Jurkat, Clone E6-1 (cell line): ENCODE results near the gene TECTA.

ENCODE experiments used
- DNase-seq: peaks from one replicate; pipeline ENCODE4 v3.0.0-alpha.2; 2011; ENCODE audit warnings: low read depth, low spot score
- H3K4me3 ChIP-seq: 2 replicates; pipeline ENCODE4 v1.5.1; 2011; ENCODE audit warnings: mild to moderate bottlenecking, low read length, control low read depth, moderate library complexity

The TECTA gene

GRCh38 chr11:121082670-121083069 lies 18.4 kb upstream of the TECTA start:
- H3K4me3 ChIP-seq: no peak overlapping the region
- no peak for DNase-seq

DNA sequence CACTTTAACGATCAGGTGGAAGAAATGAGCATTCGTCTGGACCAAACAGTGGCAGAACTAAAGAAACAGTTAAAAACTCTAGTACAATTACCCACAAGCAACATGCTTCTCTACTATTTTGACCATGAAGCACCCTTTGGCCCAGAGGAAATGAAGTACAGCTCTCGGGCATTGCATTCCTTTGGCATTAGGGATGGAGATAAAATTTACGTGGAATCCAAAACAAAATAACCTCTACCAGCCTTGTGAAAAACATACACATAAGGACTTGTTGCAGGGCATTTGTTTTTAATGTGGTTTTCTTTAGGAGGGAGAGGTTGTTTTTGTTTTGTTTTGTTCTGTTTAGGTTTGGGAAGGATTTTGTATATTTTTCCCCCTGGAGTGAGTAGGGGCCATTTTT lies 14.2 kb upstream of the TECTA start:
- no peak for DNase-seq
- H3K4me3 ChIP-seq: no peak overlapping the region

- no peak for DNase-seq
- no peak overlapping the region for H3K4me3 ChIP-seq
Observed at GRCh38 chr11:121089566-121089965, 11.5 kb upstream of the TECTA start.

DNA sequence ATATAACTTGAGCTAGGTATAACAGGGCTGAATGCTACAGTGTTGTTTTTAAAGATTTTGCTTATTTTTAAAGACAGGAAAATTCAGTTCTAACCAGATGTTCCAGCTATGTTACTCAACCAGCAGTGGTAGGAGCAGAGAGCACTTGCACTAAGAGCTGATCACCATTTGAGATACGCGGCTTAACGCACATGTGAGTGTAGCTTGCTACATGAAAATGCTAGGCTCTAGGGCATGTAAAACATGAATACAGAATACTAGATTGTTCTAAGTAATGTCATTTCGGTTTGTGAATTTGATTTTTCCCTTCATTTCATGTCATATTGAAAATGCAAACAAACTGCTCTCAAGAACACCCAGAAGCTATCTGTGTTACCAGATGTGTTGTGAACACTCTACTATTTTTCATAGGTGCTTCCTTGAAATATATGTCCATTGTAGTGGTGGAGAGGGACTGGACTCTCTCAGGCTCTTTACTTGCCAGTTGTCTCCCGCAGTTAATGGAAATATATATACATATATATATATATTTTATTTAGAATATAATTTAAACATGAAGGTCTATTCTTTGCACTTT lies 10.8 kb upstream of the TECTA start:
- no peak overlapping the region for H3K4me3 ChIP-seq
- DNase-seq: no peak

GRCh38 chr11:121091492-121092152 lies 9.4 kb upstream of the TECTA start:
- H3K4me3 ChIP-seq: no peak overlapping the region
- DNase-seq: no peak

GRCh38 chr11:121095561-121095960 lies 5.5 kb upstream of the TECTA start:
- H3K4me3 ChIP-seq: no peak overlapping the region
- no peak for DNase-seq

DNA sequence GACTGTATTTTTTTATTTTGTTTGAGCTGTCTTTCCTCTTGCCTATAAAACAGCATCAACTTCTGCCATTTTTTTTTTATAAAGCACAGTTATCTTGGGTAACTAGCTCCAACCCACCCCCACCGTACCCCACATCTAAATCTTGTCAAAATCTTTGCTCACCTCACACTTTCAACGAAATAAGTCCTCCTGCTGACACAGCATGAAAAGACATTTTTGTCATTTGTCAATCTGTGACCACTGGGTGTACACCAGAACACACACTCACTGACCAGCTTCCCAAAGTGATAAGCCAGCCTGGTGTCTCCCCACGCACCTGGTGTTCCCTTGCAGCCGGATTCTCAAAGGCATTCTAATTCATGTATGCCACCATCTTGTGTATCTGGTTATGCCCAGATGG lies 1.7 kb upstream of the TECTA start:
- DNase-seq: no peak
- no peak overlapping the region for H3K4me3 ChIP-seq

GRCh38 chr11:121099885-121100284 lies 1.2 kb upstream of the TECTA start:
- no peak overlapping the region for H3K4me3 ChIP-seq
- DNase-seq: no peak

DNA sequence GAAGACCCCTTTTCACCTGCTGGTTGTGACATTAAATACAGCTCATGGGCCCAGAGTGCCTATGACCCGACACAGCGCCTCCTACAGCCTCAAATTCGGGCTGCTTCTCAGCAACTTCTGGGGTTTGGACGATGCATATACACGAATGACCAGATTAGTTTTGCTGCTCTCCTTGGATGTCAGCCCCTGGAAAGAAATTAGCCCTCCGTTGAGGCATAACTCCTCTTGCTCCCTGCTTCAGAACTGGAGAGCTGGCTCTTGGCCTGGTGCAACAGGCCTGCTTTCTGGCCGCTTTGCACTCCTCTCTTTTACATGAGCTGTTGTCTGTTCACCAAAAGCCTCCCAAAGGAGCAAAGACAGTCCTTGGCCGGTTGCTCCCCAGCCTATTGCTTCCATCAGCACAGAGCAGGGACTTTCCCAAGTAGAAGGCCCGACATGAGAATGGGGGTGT lies 3.3 kb downstream of the TECTA start:
- H3K4me3 ChIP-seq: no peak overlapping the region
- DNase-seq: no peak

DNA sequence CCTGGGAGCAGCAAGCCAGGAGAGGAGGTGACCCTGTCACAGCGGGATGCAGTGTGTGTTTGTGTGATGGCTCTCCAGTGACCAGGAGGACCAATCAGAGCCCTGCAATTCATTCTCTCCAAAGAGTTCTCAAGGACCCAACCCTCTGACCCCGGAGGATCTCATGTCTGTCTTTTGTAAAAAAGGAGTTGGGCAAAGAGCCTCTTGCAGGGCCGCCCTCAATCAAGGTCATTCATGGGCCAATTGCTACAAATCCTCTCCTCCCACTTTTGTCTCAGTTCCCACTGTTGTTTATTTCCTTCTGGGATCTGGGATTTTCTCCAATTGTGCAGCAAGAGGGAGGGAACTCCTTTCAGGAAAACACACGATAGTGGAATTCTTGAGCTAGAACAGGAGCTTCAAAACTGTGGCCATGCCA lies 4.0 kb downstream of the TECTA start:
- no peak overlapping the region for H3K4me3 ChIP-seq
- no peak for DNase-seq

DNA sequence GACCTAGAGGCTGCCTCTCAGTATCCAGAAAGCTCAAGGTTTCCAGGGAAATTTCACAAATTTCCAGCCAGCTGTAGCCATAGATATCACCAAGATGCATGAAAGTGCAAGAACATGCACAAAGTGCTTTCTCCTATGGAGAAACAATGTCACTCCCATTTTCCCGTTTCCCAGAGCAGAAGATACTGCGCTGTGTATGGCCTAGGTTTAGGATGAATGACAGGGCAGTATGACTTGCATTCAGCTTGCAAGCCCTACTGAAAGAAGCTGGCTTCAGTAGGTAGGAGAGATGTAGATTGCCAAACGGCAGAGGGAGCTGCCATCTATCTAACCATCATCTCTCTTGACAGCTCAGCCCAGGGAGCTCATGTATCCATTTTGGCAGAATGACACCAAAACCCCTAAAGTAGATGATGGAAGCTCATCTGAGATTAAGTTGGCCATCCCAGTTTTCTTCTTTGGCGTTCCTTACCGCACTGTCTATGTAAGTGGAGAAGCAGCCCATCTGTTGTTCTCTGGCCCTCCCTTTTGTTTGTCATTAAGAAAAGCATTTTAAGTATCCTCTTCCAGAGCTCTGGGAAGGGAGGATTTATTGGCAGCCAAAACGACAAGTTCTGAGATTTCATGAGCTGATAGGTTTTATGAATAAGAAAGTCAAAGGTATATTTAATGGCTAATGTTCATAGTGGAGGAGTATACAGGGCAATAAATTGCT lies 4.6 kb downstream of the TECTA start:
- no peak overlapping the region for H3K4me3 ChIP-seq
- DNase-seq: no peak

DNA sequence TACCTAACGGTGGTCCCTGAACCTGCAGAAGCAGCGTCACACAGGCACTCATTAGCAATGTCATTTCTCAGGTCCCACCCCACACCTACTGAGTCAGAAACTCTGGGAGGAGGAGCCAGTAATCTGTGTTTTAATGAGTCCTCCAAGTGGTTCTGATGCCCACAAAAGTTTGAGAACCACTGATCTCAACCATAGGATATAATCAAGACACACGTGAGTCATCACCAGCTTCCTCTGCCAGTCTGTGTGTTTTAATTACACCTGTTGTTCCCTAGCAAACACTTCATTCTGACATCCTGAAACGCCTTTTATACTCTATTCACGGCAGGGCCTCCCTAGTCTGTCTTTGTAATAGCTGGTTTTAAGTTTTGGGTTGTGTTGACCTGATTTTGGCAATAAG lies 5.8 kb downstream of the TECTA start:
- DNase-seq: no peak
- no peak overlapping the region for H3K4me3 ChIP-seq

DNA sequence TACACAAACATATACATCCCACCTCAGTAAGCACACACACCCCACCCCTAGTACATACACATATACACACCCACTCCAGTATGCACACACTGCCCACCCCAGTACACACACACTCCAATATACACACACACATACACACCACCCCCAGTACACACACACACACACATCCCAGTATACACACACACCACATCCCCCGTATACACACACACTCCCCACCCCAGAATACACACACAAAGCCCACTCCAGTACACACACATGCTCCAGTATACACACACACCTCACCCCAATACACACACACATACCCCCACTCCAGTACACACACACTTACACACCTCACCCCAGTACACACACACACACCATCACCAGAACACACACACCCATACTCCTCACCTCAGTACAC lies 7.4 kb downstream of the TECTA start:
- H3K4me3 ChIP-seq: no peak overlapping the region
- DNase-seq: no peak

DNA sequence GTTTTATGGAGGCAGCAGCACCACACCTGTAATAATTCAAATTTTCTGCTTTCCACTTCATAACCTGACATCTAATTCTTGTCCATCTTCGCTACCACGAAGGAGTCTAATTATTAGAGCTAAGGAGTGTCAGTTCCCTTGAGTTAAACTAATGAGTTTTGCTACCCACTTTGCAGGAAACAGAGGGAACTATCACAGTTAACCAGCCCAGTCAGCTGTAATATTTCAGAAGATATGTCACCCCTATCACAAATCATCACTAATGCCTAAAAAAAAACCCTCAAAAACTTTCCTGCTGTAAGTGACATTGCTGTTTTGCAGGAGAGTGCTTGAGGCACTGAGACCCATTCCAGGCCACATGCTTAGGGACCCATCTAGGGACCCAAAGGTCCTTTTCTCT lies 8.4 kb downstream of the TECTA start:
- no peak for DNase-seq
- no peak overlapping the region for H3K4me3 ChIP-seq

- no peak overlapping the region for H3K4me3 ChIP-seq
- DNase-seq: no peak
Observed at GRCh38 chr11:121109916-121110586, 9.0 kb downstream of the TECTA start.

- no peak for DNase-seq
Observed at GRCh38 chr11:121110871-121111724, 10.1 kb downstream of the TECTA start.

DNA sequence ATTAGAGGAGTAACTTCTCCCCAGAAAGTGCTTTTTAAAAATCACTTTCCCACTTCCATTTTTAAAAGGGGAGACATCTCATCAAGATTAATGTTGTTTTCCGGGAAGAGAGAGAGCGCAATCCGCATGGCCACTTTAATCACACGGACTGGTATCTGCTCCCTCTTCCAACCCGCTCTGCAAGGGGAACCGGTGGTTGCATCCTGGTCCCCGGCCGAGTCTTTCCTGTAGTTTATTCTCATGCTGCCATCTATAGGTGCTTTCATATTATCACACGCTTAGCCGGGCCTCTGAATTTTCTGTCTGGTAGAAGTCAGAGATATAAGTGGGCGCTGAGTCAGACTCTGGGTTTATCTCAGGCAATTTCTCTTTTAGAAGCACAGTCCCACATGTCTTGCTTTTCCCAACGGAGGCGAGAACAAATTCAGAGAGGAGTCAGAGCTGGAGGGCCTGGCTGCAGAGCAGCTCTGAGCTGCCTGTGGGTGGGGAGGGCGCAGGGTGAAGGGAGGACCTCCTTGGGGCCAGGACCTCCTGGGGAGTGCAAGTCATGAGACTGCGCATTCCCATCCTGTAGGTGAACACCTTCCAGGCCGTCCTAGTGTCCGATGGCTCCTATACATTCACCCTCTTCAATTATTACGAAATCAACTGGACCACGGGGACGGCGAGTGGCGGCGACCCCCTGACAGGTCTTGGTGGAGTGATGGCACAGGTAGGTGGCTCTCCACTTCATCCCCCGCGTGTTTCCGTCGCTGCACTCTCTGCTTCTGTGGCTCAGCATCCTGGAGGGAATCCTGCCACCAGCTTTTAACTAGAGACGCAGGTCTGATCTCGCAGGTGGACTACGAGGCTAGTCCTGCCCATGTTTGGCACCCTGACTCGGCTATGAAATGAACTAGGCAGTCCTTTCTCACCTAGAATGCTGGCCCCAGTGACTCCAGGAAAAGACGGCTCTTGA lies 11.7 kb downstream of the TECTA start:
- DNase-seq: peak; percentile 30
- no peak overlapping the region for H3K4me3 ChIP-seq

More at GRCh38 chr11:121110871-121111724, 10.1 kb downstream of the TECTA start:
- H3K4me3 ChIP-seq: no peak overlapping the region

DNA sequence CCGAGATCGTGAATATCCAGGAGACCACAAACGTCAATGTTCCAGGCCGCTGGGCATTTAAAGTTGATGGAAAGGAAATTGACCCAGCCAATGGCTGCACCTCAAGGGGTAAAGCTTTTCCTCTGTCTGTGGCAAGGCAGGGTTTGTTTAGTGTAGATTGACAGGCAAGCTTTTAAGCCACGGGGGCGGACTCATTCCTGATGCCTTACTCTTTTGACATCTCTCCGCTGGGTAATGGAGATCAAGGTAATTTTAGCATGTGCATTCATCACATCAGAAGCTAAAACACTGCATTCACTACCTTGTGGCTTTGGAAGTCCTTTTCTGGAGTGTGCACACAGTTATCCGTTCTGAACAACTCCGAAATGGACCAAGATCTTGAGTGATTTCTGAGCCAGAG lies 12.6 kb downstream of the TECTA start:
- DNase-seq: no peak
- no peak overlapping the region for H3K4me3 ChIP-seq
